Measurements from ENCODE around the gene CHRM4.

CHRM4 gene

DNA sequence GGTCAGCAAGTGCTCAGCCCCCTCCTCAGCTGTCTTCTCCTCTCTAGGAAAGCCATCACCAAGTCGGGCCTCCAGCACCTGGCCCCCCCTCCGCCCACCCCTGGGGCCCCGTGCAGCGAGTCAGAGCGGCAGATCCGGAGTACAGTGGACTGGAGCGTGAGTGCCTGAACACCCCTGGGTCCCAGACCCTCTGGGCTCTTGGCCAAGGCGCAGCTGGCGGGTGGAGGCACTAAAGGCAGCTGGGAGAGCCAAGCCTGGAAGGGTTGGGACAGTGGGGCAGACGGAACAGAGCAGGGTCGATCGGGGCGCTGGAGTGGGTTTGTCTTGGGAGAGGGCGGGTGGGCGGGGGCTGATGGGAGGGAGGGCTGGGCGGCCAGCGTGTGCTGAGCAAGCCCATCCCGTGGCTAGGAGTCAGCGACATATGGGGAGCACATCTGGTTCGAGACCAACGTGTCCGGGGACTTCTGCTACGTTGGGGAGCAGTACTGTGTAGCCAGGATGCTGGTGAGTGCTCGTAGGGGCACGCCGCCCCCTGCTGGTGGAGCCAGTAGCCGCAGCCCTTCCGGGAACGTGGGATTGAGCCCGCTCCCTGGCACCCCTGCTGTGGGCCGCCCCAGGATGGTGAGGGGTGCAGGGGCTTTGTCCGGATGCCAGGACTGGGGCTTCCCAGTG lies 24.2 kb downstream of the CHRM4 start:
- DNase-seq = peak; percentile 70

DNA sequence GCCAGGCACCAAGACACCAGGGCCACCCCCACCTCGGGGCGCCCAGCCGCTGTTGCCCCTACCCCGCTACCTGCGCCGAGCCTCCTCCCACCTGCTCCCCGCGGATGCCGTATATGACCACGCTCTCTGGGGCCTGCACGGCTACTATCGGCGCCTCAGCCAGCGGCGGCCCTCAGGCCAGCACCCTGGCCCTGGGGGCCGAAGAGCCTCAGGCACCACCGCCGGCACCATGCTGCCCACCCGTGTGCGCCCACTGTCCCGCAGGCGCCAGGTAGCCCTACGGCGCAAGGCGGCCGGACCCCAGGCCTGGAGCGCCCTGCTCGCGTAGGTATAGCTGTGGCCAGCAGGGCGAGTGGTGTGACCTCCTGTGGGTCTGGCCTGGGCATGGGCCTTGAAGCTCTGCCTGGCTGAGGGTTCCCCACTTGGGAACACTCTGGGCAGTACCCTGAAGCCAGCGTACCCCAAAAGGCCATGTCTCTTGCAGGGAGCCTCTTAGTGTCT lies 24.9 kb downstream of the CHRM4 start:
- no peak for DNase-seq

DNA sequence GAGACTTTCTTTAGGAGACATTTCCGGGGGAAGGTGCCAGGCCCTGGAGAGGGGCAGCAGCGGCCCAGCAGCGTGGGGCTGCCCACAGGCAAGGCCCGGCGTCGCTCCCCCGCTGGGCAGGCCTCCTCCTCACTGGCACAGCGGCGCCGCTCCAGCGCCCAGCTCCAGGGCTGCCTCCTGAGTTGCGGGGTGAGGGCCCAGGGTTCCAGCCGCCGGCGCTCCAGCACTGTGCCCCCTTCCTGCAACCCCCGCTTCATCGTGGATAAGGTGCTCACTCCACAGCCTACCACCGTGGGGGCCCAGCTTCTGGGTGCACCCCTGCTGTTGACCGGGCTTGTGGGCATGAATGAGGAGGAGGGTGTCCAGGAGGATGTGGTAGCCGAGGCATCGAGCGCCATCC lies 25.3 kb downstream of the CHRM4 start:
- no peak for DNase-seq

DNA sequence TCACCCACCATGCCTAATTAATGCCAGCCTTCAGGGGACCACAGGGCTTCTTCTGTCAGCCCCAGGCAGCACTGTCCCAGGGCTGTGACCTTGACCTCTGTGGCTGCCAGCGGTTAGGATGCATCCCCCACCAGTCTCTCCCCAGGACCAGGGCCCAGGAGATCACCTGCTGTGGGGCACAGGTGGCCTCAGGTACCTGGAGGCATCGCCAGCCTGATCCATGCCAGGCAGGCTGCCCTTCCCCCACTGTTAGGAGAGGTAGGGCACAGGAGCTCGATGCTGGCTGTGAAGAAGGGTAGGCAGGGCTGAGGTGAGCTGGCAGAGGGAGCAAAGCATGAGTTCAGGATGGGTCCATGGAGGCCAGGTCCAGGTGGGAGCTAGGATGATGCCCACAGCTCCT lies 26.8 kb downstream of the CHRM4 start:
- DNase-seq = no peak

DNA sequence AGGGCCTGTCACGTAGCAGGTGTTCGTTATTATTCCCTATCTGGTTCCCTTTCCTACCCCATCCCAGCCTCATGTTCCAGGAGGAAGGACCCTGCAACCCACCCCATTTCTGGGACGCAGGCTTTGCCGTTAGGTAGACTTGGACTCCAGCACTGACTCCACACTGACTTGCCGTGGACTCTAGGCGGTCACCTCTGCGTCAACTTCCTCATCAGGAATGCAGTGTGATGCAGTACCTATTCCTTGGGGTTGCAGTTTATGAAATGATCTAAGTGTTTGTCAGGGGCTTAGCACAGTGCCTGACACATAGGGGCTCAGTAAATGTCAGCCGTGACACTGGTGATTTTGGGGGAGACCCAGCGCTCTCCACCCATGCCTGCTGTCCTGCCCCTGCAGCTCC lies 27.5 kb downstream of the CHRM4 start:
- DNase-seq = no peak

DNA sequence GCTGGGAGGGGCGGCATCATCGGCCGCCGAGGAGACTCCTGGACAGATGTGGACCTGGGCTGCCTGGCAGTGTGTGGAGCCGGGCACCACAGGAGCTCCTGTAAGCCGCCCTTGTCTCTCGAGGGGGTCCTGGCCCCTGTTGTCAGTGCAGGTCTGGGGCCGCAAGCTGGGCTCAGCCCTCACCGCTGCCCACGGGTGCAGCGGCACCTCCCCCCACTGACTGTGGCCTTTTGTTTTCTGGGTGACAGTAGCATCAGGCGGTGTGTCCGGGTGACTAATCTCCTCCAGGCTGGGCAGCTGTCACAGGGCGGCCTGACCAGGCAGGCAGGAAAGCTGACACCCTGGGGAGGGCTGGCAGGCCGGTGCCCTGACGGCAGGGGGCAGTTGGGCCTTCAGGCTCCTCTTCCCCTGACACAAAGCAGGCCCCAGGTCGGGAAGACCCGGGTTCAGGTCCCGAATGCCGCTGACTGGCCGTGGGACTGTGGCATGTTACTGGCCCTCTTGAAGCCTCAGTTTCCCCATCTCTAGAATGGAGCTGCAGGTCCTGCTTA lies 28.0 kb downstream of the CHRM4 start:
- DNase-seq = no peak

DNA sequence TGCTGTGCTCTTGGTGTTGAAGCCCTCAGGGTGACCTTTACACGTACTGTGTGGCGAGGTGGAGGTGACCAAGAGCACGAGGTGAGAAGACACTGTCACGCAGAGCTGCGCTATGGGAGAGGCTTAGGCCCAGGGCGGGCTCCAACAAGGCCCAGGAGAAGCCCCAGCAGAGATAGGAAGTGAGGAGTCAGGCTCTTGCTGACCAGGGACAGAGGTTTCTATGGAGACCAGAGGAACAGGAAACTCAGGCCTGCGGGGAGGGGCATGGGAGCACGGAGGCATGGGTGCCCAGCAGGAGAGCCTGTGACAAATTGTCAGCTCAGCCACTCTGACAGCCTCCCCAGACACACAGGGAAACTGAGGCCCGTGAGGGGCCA lies 28.6 kb downstream of the CHRM4 start:
- no peak for DNase-seq

DNA sequence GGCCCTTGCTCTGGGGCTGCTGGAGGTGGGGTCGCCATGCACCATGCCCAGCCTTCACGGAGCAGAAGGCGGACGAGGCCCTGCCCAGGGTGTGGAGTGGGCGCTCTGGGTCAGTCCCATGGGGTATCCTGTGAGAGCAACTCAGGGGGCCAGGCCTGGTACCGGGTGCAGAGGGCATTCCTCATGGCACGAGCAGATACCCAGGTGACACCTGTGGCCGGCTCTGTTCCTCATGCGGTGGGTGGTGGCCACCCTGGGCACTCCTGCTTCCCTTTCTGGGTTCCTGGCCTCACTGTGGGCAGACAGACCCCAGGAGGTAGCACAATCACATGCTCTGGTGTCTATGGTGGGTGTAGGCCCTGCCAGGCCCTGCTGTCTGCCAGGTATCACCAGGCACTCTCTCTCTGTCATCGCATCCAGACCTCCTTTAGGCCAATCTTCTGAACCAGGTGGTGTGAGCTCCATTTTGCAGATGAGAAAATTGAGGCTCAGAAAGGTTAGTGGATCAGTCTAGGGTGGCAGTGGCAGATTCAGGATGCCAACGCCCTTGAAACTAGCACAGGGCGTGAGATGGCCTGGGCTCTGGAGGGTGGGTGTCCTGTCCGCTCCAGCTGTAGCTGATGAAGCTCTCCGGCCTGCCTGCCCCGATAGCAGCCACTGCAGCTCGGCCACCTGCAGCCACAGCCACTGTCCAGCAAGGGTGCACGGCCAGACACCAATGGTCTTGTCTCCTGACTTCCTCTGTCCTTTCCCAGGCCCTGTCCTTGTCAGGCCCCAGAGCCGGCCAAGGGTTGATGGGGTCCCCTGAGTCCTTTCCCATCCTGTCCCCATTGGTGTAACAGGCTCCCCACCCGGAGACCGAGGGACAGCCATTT lies 29.2 kb downstream of the CHRM4 start:
- no peak for DNase-seq

DNA sequence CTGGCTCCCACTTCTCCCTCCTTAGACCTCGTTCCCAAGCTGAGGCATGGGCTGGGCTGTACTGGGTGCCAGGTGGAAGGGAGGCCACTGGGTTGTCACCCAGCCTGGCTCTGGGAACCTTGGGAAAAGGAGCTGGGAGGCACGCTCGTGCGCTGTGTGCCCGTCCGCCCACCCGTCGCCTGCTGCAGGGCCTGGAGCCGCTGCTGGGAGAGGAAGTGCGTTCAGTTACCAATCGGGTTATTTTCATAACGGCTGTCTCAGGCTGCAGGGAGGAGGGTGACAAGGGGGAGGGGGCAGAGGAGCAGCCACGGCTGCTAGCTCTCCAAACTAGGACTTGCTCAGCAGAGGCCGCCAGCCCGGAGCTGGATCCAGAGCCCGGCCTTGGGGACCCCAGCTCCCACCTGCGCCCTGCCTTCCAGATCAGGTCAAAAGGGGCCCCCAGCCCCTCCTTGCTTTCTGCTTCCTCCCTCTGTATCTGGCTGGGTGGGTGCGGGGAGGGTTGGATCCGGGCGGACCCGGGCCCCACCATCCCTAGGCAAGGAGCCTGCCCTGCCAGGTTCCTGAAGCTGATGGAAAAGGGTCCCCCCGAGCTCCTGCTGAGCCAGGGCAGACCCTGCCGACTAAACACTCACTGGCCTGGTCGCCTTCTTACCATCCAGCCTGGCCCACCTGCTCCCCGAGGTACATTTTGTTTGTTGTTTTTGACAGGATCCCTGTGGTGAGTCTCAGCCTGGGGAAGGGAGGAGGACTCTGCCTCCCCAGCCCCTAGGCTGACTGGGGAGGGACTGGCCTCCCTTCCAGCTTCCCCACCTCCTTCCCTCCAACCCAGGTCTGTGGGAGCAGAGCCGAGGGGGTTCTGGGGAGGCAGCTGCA lies 30.1 kb downstream of the CHRM4 start:
- no peak for DNase-seq

DNA sequence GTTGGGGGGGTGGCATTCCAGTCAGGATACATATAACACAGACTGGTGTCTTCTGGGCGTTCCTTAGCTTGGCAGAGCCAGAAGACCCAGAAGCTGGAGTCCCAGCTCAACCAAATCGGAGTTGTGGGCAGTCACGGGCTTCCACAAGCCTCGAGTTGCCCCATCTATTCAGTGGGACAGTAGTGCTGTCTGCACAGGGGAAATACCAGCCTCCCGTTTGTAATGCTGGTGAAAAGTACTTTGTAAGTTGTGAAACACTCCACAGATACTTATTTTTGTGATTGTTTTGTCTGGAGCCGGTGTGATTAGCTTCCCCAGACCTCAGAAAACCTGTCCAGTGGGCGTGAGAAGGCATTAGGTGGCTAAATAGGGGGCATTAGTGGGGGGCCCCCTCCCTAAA lies 30.7 kb downstream of the CHRM4 start:
- no peak for DNase-seq

DNA sequence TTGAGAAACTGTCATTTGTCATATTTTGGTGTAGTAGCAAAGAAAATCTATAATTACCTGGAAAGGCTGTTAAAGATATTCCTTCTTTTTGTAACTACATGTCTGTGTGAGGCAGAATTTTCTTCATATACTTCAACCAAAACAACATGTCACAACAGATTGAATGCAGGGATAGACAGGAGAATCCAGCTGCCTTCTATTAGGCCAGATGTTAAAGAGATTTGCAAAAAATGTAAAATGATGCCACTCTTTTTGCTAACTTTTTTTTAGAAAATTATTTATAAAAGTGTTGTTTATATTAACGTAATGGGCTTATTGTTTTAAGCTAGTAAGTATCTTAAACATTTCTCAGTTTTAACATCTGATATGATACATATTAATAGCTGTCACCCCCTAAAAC lies 31.6 kb downstream of the CHRM4 start:
- DNase-seq = no peak

DNA sequence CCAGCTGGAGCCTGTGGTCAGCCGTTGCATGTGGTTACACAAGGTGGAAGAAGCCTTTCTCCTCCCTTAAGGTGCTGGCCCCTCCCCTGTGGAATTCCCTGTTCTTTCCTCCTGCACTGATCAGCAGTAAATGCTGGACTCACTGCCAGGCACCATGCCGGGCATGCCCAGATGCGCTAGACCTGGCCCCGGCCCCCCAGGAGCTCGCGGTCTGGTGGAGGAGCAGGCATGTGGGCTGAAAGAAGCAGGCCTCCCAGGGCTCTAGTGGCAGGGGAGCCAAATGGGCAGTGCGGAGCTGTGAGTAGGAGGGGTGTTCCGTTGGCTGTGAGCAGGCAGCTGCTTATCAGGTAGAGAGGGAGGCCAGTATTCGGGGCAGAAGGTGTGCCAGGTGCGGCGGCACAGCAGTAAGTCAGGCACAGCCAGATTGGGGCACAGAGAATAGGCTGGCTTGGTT lies 34.1 kb downstream of the CHRM4 start:
- DNase-seq = no peak

DNA sequence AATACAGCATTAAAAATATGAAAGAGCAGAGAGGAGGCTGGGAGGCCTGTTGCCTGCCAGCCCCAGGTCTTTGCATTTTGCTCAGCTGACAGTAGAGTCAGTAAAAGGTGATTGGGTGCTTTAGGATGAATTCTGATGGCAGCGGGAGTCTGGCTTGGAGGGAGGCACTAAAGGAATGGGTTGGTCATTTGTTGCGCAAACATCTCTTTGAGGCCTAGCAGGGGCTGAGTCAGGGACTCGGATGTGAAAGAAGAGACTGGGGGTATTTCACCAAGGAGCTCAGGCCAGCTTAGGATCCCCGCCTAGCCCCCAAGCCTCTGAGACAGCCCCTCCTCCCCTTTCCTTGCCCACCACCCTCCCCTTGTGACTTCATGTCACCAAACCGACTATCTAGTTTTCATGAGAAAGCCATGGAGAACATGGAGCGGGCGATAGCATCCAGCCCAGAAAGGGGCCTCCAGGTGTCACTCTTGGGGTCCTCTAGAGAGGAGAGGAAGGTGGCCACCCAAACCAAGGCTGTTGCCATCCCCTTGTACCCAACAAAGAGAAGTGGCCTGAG lies 34.6 kb downstream of the CHRM4 start:
- no peak for DNase-seq

DNA sequence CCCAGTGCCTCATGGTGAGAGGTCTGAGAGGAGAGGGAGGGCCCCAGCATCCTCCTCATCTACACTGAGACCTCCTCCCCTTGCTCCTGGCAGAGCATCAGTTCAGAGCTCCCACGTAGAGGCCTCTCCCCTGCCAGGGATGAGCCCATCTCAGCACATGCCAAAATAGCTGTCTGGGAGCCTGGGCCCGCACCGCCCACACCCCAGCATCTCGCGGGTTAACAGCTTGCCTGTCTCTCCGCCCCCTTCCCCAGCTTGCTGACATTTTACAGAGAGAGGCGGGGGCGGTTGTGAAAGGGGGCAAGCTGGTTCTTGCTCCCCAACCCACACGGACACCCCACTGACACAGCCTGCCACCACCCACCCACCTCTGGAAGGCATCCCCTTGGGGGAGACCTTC lies 37.9 kb downstream of the CHRM4 start:
- no peak for DNase-seq

DNA sequence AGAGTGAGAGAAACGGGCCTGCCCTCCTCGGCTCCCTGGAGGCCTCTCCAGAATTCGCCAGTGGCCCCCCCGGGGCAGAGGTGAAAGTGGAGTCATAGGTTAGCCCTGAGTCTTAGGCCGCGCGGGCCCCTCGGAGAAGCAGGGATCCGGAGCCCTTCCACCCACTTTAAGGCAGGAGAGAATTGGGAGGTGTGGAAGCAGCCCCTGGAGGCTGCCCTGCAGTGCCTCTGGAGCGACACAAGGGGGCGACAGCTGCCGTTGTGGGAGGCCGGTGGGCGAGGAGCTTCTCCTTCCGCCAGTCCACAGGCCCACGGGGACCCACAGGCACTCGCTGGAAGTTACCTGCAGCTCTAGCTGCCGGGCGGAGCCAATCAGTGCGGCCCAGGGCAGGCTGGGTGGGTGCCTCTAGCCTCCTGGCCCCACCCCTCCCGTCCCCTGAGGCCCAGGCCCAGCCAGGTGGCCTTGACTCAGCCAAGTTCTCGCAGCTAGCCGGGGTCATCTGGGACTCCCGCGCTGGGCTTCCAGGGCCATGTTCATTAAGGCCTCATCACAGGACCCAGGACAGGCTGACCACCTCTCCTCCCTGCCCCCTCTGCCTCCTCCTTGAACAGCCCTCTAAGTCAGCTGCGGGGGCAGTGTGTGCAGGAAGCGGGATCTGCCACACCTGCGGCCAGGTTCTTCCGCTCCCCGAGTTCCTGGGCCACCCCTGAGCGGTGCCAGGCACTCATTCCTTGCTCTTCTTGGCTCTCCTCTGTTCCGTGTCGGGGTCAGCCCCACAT lies 39.3 kb downstream of the CHRM4 start:
- DNase-seq = peak; percentile 76

DNA sequence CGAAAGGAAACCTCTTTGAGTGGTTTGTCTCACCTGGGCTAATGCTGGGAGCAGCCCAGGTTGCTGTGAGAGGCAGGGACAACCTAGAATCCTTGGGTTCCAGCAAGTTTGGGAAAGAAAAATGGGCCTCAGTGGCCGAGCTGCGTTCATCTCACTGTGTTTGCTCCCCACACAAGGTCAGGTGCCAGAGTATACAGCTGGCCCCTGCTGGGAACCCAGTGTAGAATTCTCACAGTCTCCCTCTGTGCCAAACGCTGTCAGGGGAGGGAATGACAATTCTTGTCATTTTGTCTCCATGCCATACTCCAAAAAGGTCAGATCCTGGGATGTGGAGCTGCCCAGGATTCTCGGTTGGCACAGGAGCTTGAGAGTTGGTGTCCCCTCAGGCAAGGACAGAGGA lies 40.0 kb downstream of the CHRM4 start:
- DNase-seq = no peak

DNA sequence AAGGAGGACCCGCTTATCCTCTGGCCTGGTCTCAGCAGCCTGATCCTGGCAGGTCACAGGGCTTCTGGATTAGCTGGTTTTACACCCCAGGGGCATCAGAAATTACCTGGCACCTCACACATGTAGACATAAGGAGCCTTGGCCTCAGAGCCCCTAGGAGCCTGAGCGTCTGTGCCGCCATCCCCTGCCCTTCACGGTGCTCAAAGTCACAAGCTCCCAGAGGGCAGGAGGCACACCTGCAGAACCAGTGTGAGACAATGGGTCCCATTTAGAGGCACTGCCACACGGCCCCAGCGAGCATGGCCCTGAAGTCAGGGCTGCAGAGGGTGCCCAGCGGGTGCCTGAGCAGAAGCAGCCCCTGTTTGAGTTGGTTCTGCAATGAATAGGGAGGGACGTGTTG lies 40.4 kb downstream of the CHRM4 start:
- DNase-seq = no peak

DNA sequence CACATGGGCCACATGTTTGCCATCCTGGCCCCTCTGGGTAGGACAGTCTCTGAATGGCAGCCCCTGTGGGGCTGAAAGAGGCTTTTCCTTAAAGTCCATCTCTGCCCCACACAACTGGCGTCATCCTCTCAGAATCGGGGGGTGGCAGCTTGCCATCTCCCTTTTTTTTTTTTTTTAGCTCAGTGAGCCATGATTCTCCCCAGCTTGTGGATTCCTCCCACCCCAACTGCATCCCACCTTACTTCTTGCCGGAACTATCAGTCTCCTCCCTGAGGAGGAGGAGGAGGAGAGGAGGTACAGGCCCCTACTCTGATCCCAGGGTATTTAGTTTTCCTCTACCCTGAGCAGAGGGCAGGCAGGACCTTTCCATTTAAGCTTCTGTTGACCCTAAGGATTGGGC lies 40.9 kb downstream of the CHRM4 start:
- DNase-seq = no peak

DNA sequence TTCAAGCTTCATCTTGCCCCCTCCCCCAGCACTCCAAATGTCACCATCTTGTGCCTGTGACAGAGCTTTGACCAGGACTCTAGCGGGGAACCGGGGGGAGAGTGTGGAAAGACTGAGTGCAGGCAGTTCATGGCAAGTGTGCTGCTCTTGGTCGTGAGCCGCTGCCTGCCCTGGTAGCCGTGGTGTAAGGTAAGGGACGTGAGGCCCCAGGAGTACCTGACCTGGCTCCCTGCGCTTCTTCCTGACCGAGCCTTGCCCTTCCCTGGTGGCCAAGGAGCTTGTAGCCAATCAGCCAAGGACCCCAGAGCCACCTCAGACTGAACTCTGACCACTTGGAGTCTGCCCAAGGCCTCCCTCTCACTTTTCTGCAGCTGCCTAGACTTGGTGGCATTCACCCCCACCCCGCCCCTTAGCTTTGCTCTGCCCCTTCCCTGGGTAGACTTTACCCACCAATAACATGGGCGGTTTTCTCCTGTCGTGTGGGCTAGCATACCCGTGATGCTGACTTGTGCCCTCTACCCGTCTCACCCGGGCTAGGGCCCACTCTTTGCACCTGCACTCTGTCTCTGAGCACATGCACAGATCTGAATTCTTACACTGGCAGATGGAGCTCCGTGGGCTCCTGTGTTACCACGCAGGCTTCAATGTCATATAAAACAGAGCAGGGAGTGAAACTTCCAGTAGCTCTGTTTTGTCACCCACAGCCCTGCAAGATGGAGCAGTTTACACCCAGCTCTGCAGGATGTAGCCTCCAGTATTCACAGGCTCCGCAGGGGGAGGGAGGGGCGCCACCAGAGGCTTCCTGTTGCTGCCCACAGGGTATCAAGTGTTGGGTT lies 42.8 kb downstream of the CHRM4 start:
- no peak for DNase-seq

DNA sequence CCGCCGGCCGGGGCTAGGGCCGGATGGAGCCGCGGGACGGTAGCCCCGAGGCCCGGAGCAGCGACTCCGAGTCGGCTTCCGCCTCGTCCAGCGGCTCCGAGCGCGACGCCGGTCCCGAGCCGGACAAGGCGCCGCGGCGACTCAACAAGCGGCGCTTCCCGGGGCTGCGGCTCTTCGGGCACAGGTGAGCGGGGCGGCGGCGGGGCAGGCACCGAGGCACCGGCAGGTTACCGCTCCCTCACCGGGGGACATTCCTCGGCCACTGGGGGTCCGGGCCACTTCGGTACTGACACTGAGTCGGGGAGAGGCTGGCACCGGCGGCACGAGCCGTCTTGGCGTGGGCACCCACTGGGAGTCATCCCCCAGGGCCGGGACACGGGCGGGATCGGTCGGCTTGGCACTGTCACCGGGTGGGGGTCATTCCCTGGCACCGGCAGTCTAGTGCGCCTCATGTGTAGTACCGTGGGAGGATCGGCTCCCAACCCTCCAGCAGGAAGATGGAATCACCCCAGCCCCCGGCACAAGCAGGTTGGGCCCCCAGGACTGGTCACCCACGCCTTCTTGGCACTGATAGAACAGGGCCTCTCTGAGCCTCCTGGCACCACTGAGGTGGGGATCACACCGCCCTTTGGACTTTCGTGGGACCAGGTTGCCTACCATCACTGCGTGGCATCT lies 43.8 kb downstream of the CHRM4 start:
- no peak for DNase-seq

Measured in T-helper 9 cell (primary cell).